Fibroblast of gingiva (primary cell): ENCODE results near the gene PLEKHJ1.
"Not testable (repeated sequence)": the region's sequence is repeated elsewhere in the genome, so short reads cannot be mapped to it uniquely, and the experiment has no call there.

Source experiments
- DNase-seq: peaks from one replicate; pipeline ENCODE4 v3.0.0-alpha.2; 2011; ENCODE audit warnings: low read depth

PLEKHJ1 gene

GRCh38 chr19:2236314-2237050, at the start of gene PLEKHJ1, which contains the start of gene SF3A2:
PLEKHJ1 (minus strand) TSS chr19:2236329; CDS start chr19:2236248, 81 bp downstream.
SF3A2 (plus strand) TSS chr19:2236824; CDS start chr19:2243419, 6,595 bp downstream.
- DNase-seq, result peak; percentile 96

- no peak for DNase-seq
Observed at GRCh38 chr19:2283835-2284507, 47.8 kb upstream of the PLEKHJ1 start.

- no peak for DNase-seq
Observed at GRCh38 chr19:2282862-2283237, 46.7 kb upstream of the PLEKHJ1 start.

- no peak for DNase-seq
Observed at GRCh38 chr19:2282062-2282861, 46.1 kb upstream of the PLEKHJ1 start, which contains the start of gene PEAK3. PEAK3 (minus strand) TSS chr19:2282175; CDS start chr19:2280931, 1,244 bp downstream.

- not testable (repeated sequence) for DNase-seq
Observed at GRCh38 chr19:2281265-2282061, 45.3 kb upstream of the PLEKHJ1 start.

- DNase-seq, result no peak
Observed at GRCh38 chr19:2280633-2281264, 44.6 kb upstream of the PLEKHJ1 start.

- DNase-seq, result no peak
Observed at GRCh38 chr19:2278459-2279158, 42.5 kb upstream of the PLEKHJ1 start.

GRCh38 chr19:2277138-2277537, 41.0 kb upstream of the PLEKHJ1 start:
- DNase-seq, result no peak

GRCh38 chr19:2276429-2276986, 40.4 kb upstream of the PLEKHJ1 start:
- no peak for DNase-seq

GRCh38 chr19:2275588-2276428, 39.7 kb upstream of the PLEKHJ1 start:
- no peak for DNase-seq

GRCh38 chr19:2274931-2275535, 38.9 kb upstream of the PLEKHJ1 start:
- peak; percentile 67 for DNase-seq

GRCh38 chr19:2274185-2274711, 38.1 kb upstream of the PLEKHJ1 start:
- DNase-seq, result no peak

GRCh38 chr19:2273356-2274184, 37.4 kb upstream of the PLEKHJ1 start:
- DNase-seq, result peak; percentile 74

- peak; percentile 56 for DNase-seq
Observed at GRCh38 chr19:2271234-2272103, 35.3 kb upstream of the PLEKHJ1 start.

GRCh38 chr19:2270423-2271233, 34.5 kb upstream of the PLEKHJ1 start:
- peak; percentile 92 for DNase-seq

GRCh38 chr19:2270157-2270422, 34.0 kb upstream of the PLEKHJ1 start:
- peak; percentile 55 for DNase-seq
